Measurements from ENCODE around the gene MEF2D. TPM values are rescaled to one million over a fixed set of nuclear protein-coding genes. Genes with fewer than 3 reads are reported as not detected.

Gene MEF2D
- total RNA-seq, 2 experiments from 2014 or later = 32.1 to 33.6 TPM

DNA sequence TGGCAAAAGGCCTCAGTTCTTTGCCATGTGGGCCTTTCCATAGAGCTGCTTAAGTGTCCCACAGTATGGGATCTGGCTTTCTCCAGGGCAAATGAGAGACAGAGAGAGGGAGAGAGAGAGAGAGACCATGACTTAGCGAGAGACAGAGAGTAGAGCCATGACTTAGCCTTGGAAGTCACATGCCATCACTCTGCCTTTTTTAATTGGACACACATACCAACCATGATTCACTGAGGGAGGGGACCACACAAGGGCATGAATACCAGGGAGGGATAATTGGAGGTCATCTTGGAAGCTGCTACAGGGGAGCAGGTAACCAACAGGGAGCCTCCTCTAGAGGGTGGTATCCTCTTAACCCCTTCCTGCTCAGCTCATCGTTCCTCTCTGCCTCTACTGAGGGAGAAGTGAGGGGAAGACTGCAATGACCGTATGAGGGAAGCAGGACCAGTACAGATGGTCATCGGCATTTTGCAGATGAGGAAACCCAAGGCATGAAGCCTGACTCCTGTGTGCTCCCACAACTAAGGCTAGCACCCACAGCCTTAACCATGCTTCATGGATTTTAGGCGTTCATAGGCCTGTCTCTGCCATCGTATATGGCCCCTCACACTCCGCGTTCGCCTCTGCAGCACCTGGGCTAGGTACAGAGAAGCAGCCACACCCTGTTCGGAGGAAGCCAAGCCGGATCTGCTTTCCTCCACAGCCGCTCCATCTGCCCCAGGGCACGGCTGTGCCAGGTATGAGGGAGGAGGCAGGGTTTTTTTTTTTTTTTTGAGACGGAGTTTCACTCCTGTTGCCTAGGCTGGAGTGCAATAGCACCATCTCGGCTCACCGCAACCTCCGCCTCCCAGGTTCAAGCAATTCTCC lies 38.6 kb downstream of the MEF2D start:
- ATAC-seq = no peak
- H3K27me3 Mint-ChIP-seq = no peaks in the 10 kb centered on the region
- peaks cover 17% of the 10 kb centered on the region for H3K4me1 Mint-ChIP-seq
- H3K9me3 Mint-ChIP-seq (ENCODE audit: low read depth) = no peaks in the 10 kb centered on the region
- no peak overlapping the region for H3K27ac Mint-ChIP-seq
- POLR2A ChIA-PET = no interaction called here
- H3K36me3 Mint-ChIP-seq (ENCODE audit: low read depth) = peaks cover 9% of the 10 kb centered on the region
- H3K4me3 Mint-ChIP-seq = no peak overlapping the region
- DNase-seq = no peak
- intact Hi-C loops (cut with DNase I, micrococcal nuclease) = no loop called here
- CTCF ChIA-PET = interaction anchor here (0.6 to 2.6 kb wide), 6 partner anchors 16 to 244 kb away, joined by 3 to 8 read pairs (median 4); no protein-coding TSS in a partner anchor

- H3K36me3 Mint-ChIP-seq (ENCODE audit: low read depth) = peaks cover 6% of the 10 kb centered on the region
Observed at GRCh38 chr1:156461109-156461508, 39.5 kb downstream of the MEF2D start.

DNA sequence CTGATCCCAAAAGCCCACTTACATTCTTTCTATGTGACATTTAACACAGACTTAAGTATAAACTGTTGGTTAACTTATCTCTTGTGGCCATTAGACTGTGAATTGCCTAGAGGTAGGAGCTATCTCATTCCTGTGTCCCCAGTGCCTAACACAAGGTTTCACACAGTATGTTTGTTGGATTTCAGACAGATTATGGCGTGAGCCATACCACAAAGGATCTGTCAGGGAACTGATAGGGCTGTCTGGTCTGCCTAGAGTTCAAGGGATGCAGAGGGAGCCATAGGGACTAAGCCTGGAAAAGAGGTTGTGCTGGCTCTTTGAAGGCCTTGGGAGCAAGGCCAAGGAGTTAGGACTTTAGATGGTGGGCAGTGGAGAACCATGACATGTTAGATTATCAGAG lies 40.0 kb downstream of the MEF2D start:
- DNase-seq (no peak), ATAC-seq (no peak)
- ChIA-PET CTCF (interaction anchor here (0.6 to 2.6 kb wide), 5 partner anchors 14 to 1321 kb away, joined by 3 to 8 read pairs (median 3); no protein-coding TSS in a partner anchor), POLR2A (no interaction called here)
- intact Hi-C loops (cut with DNase I, micrococcal nuclease) = no loop called here
- H3K27me3 Mint-ChIP-seq = no peaks in the 10 kb centered on the region
- peaks cover 24% of the 10 kb centered on the region for H3K4me1 Mint-ChIP-seq
- peaks cover 6% of the 10 kb centered on the region for H3K36me3 Mint-ChIP-seq (ENCODE audit: low read depth)
- no peak overlapping the region for H3K27ac Mint-ChIP-seq
- no peak overlapping the region for H3K4me3 Mint-ChIP-seq
- H3K9me3 Mint-ChIP-seq (ENCODE audit: low read depth) = no peaks in the 10 kb centered on the region

More at GRCh38 chr1:156461109-156461508, 39.5 kb downstream of the MEF2D start:
- no peak overlapping the region for H3K4me3 Mint-ChIP-seq
- CTCF ChIA-PET = interaction anchor here (0.6 to 2.6 kb wide), 7 partner anchors 15 to 1321 kb away, joined by 3 to 8 read pairs (median 3); no protein-coding TSS in a partner anchor
- POLR2A ChIA-PET = no interaction called here
- intact Hi-C loops (cut with DNase I, micrococcal nuclease) = no loop called here
- H3K27me3 Mint-ChIP-seq = no peaks in the 10 kb centered on the region
- peaks cover 24% of the 10 kb centered on the region for H3K4me1 Mint-ChIP-seq
- no peaks in the 10 kb centered on the region for H3K9me3 Mint-ChIP-seq (ENCODE audit: low read depth)
- ATAC-seq = no peak
- H3K27ac Mint-ChIP-seq = no peak overlapping the region
- DNase-seq = no peak

- CTCF ChIA-PET = interaction anchor here (1.0 to 2.0 kb wide), 8 partner anchors 12 to 124 kb away, joined by 3 to 15 read pairs (median 7); no protein-coding TSS in a partner anchor
- intact Hi-C loops (cut with DNase I, micrococcal nuclease) = loop anchor here in 1 of 2 experiments (5.0 kb wide), 1 partner anchor 896 kb away; the partner anchor contains the start of gene ASH1L
- POLR2A ChIA-PET = interaction anchor here (0.7 to 1.5 kb wide), 3 partner anchors 31 to 217 kb away, joined by 3 to 7 read pairs (median 3); no protein-coding TSS in a partner anchor
- H3K27me3 Mint-ChIP-seq = no peaks in the 10 kb centered on the region
- peak overlapping the region; percentile 74 for H3K27ac Mint-ChIP-seq
- H3K4me3 Mint-ChIP-seq = no peak overlapping the region
- ATAC-seq (no peak), DNase-seq (no peak)
- no peaks in the 10 kb centered on the region for H3K36me3 Mint-ChIP-seq (ENCODE audit: low read depth)
- H3K9me3 Mint-ChIP-seq (ENCODE audit: low read depth) = no peaks in the 10 kb centered on the region
- H3K4me1 Mint-ChIP-seq = peaks cover 16% of the 10 kb centered on the region
Observed at GRCh38 chr1:156458181-156458503, 42.4 kb downstream of the MEF2D start.

- POLR2A ChIA-PET = interaction anchor here (0.6 to 1.5 kb wide), 8 partner anchors 20 to 157 kb away, joined by 3 to 7 read pairs (median 4); no protein-coding TSS in a partner anchor
- CTCF ChIA-PET = interaction anchor here (0.6 to 2.7 kb wide), 24 partner anchors 9 to 1196 kb away, joined by 3 to 23 read pairs (median 4); no protein-coding TSS in a partner anchor
- Mint-ChIP-seq H3K4me1 (peaks cover 22% of the 10 kb centered on the region), H3K36me3 (ENCODE audit: low read depth) (no peaks in the 10 kb centered on the region), H3K27ac (peak overlapping the region; percentile 98), H3K27me3 (no peaks in the 10 kb centered on the region), H3K9me3 (ENCODE audit: low read depth) (no peaks in the 10 kb centered on the region), H3K4me3 (peak overlapping the region; percentile 79)
- peak; percentile 99 for DNase-seq
- intact Hi-C loops (cut with DNase I, micrococcal nuclease) = loop anchor here (1.0 to 5.0 kb wide), 16 partner anchors 24 to 895 kb away; partner anchors contain the start of genes GPATCH4 (in 2 of the 2), MEF2D (in 2 of the 2), ASH1L (in 1 of the 2) and CCT3 (in 1 of the 2)
- peak; percentile 88 for ATAC-seq
Observed at GRCh38 chr1:156456625-156457465, 43.7 kb downstream of the MEF2D start.

GRCh38 chr1:156455362-156455761 lies 45.2 kb downstream of the MEF2D start:
- POLR2A ChIA-PET = no interaction called here
- peaks cover 8% of the 10 kb centered on the region for H3K27me3 Mint-ChIP-seq
- intact Hi-C loops (cut with DNase I, micrococcal nuclease) = loop anchor here in 1 of 2 experiments (5.0 kb wide), 1 partner anchor 893 kb away; the partner anchor contains the start of gene ASH1L
- H3K36me3 Mint-ChIP-seq (ENCODE audit: low read depth) = no peaks in the 10 kb centered on the region
- H3K27ac Mint-ChIP-seq = no peak overlapping the region
- H3K4me1 Mint-ChIP-seq = peaks cover 24% of the 10 kb centered on the region
- H3K9me3 Mint-ChIP-seq (ENCODE audit: low read depth) = no peaks in the 10 kb centered on the region
- no peak for DNase-seq
- H3K4me3 Mint-ChIP-seq = no peak overlapping the region
- CTCF ChIA-PET = interaction anchor here (0.7 to 2.8 kb wide), 4 partner anchors 9 to 126 kb away, joined by 3 to 25 read pairs (median 14); no protein-coding TSS in a partner anchor
- ATAC-seq = no peak

DNA sequence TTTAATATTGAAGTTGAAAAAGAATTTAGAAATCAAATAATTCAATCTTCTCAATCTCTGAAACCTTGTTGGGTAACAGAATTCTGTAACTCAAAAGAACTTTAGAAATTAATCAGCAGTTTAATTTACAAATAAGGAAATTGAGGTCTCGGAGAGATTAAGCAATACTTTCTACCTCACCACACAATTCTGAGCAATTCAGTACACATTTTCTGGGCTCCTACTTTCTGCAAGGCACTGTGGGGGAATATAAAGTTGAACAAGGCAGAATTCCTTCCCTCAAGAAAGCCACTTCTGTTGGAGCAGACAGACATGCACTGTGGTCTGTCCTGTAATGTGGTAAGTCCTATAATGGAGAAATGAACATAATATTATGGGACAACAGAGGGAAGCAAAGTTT lies 47.7 kb downstream of the MEF2D start:
- Mint-ChIP-seq H3K4me3 (no peak overlapping the region), H3K27ac (no peak overlapping the region), H3K27me3 (peaks cover 9% of the 10 kb centered on the region), H3K4me1 (peaks cover 28% of the 10 kb centered on the region), H3K9me3 (ENCODE audit: low read depth) (no peaks in the 10 kb centered on the region), H3K36me3 (ENCODE audit: low read depth) (no peaks in the 10 kb centered on the region)
- ChIA-PET POLR2A (no interaction called here), CTCF (interaction anchor here (8.7 kb wide), 1 partner anchor 68 kb away, joined by 264 read pairs; no protein-coding TSS in a partner anchor)
- DNase-seq = no peak
- intact Hi-C loops (cut with DNase I, micrococcal nuclease) = no loop called here
- no peak for ATAC-seq

- POLR2A ChIA-PET = no interaction called here
- CTCF ChIA-PET = interaction anchor here (0.5 to 8.7 kb wide), 3 partner anchors 67 to 156 kb away, joined by 4 to 264 read pairs (median 5); no protein-coding TSS in a partner anchor
- no peak overlapping the region for H3K27ac Mint-ChIP-seq
- no peak overlapping the region for H3K4me3 Mint-ChIP-seq
- no peaks in the 10 kb centered on the region for H3K9me3 Mint-ChIP-seq (ENCODE audit: low read depth)
- ATAC-seq (no peak), DNase-seq (no peak)
- peaks cover 20% of the 10 kb centered on the region for H3K4me1 Mint-ChIP-seq
- peaks cover 9% of the 10 kb centered on the region for H3K27me3 Mint-ChIP-seq
- intact Hi-C loops (cut with DNase I, micrococcal nuclease) = no loop called here
- H3K36me3 Mint-ChIP-seq (ENCODE audit: low read depth) = no peaks in the 10 kb centered on the region
Observed at GRCh38 chr1:156451505-156452160, 48.9 kb downstream of the MEF2D start.

DNA sequence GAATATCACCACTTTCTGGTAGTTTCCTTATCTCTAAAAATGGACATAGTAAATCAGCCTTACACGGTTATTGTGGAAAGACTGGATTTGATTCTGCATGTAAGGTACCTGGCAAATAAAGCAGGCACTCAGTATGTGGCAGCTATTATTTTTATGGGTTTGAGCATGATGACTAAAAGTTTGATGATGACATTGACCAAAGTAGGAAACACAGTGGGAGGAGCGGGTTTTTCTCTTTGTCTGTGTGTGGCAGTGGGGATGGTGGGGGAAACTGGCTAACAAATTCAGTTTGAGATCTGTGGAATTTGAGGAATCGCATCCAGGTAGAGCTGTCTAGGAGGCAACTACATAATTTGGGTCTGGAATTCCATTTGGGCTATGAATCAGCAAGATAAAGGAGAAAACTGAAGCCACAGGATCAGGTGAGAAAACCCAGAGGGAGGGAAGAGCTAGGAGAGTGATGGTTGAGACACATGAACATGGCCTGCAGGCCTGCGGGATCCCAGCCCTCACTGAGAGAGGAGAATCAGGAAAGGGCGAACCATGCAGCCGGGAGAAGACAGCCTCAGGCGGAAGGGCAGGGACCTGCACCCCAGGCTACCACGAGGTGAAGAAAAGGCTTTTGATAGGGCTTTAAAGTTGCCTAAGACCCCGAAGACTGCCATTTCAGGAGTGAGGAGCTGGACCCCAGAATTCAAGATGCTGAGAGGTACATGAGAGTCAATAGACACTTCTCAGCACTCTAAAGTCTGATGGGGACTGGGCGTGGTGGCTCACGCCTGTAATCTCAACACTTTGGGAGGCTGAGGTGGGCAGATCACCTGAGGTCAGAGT lies 52.2 kb downstream of the MEF2D start:
- intact Hi-C loops (cut with DNase I, micrococcal nuclease) = loop anchor here in 1 of 2 experiments (10.0 kb wide), 1 partner anchor 304 kb away; no protein-coding TSS in a partner anchor
- Mint-ChIP-seq H3K27ac (no peak overlapping the region), H3K4me1 (peaks cover 23% of the 10 kb centered on the region), H3K9me3 (ENCODE audit: low read depth) (no peaks in the 10 kb centered on the region), H3K36me3 (ENCODE audit: low read depth) (no peaks in the 10 kb centered on the region), H3K27me3 (peaks cover 22% of the 10 kb centered on the region), H3K4me3 (no peak overlapping the region)
- POLR2A ChIA-PET = no interaction called here
- CTCF ChIA-PET = interaction anchor here (0.6 to 8.7 kb wide), 5 partner anchors 11 to 160 kb away, joined by 3 to 264 read pairs (median 4); partner anchors contain the start of gene GPATCH4
- no peak for DNase-seq
- peak; percentile 43 for ATAC-seq

Measured in activated CD4-positive, alpha-beta T cell treated with anti-CD3 and anti-CD28 coated beads for 36 hours (primary cell).